SHP77 (cell line): ENCODE measurements around the gene GFM1.

Experiments used
- DNase-seq, 2 experiments: peaks; one replicate each; lab custom pipeline; 2025; lab: John Stamatoyannopoulos, UW

Gene GFM1

DNA sequence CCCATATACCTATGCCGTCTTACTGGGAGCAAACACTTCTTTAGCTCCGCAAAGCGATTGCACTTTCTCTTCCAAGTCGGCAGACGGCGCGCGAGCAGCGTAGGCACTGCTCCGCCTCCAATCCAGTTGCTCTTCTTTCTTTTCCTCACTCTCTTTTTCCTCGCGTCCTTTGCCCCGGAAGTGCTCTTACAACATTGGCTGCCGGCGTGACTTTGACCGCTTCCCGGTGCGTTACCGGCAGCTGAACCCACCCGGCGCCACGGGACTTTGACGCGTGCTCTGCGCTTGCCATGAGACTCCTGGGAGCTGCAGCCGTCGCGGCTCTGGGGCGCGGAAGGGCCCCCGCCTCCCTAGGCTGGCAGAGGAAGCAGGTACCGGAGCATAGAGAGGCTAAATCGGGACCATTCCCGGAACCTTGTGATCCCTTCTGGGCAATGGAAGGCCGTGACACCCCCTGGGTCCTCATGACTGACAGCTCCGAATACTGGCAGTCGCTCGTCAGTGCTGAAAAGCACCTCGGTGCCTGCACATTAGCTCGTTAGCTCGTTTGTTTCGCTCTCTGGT, at the start of gene GFM1:
TSS of gene GFM1 (plus strand) at position 183 of the 564 bp plus-strand sequence. CDS start at position 291, 108 bp downstream.
- peak; percentile 97 to 98 for DNase-seq

DNA sequence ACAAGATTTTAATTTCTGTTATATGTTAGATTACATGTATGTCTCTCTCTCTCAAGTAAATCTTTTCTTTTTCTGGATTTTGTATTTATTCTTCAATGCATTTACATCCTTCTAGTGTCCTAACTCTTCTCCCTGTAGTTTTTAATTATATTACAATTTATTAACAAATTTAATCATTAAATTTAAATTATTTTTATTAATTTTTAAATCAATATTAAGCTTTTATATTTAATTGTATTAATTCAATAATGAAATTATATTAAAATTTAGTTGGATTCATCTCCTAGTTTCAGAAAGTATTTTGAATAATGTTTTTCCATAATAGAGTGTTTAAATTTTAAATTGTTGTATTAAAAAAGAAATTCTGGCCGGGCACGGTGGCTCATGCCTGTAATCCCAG, 43.5 kb upstream of the GFM1 start:
- DNase-seq: no peak

DNA sequence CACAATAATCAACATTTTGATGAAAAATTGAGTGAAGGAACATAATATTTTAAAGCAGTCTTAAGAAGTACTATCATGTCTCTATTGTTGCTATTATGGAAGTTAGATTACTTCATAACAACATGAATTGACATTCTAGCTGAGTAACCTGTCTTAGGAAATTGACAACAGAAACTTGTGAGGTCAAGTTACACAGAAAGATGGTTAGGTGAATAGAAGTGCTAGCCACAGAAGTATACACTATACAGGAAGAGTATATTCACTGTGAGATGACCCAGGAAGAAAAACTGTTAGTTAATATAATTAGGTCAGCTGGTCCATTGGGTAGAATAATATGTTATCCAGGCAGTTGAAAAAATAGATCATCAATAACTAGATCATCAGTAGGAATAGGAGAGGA, 42.1 kb upstream of the GFM1 start:
- DNase-seq: no peak

DNA sequence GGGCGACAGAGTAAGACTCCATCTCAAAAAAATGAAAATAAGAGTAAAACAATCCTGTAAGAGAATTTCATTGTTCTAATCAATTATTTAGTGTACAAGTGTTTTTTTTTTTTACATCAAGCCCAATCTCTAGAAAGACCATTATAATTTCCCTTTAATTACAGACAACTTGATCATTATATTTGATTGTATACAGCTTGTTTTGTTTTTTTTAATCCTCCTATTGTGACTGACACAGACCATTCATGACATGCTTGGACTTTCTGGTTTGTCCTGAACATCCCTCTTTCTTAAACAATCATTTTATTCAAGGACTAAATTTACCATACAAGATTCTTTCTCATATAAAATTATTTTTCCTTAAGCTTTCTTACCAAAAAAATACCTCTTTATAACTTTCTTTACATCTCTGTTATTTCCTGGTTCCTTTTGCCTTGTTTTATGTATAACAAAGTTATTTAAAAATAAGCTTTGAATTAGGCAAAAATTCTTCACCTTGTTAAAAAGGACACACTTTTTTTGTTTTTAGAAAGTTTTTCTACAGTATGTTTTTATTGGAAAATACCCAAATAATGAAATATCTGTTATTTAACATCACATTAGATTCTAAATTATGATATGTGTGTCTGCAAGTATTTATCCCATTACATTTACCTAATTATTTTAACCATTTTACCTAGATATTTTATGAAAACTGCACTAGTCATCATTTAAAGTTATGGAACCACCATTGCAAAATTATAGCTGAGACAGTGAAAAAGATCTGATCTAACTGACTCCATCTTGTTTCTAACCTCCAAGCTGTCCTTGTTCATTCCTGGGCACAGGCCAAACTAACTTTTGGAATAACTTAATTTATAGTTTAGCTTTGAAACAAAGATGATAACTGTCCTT, 26.1 kb upstream of the GFM1 start:
- DNase-seq: no peak

DNA sequence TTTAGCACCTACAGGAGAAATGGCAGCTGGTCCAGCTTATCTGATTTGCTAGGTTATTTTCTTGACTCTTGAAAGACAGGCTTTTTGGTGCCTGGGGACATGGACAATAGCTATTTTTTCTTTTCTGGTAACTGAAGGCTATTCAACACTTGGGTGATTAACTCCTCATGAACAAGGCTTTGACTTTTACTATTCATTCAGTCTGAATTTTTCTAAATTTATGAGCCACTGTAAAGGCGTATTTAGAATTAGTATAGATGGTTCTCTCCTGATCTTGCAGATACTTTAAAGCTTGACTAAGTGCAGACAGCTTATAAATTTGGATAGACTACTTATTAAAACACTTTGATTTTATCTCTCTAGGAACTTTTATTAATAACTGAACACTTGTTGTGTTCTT, 18.4 kb upstream of the GFM1 start:
- DNase-seq: no peak

DNA sequence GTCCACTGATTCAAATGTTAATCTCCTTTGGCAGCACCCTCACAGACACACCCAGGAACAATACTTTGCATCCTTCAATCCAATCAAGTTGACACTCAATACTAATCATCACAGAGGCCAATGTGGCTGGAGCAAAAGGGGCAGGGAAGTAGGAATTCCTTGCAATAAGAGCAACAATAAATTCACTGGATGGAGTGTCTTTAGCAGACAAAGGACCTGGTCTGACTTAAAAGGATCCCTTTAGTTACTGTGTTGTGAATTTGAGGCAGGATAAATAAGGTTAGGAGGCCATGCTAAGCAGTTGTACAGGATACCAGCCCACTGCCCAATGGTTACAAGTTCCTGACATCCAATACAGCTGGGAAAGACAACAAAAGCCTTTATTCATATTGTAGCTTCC, 12.3 kb upstream of the GFM1 start:
- DNase-seq: no peak

DNA sequence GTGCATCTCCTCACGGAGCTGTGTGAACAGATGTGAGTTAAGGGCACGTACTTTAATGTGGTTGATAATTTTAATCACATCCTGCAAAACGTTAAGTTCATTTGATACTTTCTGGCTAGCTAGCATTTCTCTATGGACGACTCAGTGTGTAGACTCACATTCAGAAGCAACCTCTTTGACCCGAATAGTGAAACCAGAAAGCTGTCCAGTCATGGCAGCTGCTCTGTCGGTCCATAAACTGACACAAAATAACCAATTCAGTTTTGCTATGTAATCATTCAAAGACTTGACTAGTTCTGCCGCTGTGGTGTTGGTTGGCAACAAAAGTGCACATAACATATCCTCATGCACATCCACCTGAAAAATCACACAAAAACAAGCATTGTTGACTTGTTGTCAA, 3.7 kb upstream of the GFM1 start:
- DNase-seq: no peak

DNA sequence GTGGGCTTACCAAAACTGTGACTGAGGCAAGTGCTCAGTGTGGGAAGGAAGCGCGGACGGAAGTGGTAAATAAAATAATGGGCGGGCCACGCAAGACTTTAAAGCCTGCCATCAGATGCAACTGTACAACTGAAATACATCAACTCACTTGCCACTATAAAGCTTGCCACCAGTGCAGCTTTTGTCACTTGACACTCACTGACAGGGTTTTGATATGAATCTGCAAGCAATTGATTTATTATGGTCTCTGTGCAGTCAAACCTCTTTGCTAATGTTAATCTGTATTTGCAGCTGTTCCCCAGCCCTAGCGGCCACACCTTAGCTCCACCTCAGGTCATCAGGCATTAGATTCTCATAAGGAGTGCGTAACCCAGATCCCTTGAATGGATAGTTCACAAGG, 2.3 kb upstream of the GFM1 start:
- DNase-seq: no peak

DNA sequence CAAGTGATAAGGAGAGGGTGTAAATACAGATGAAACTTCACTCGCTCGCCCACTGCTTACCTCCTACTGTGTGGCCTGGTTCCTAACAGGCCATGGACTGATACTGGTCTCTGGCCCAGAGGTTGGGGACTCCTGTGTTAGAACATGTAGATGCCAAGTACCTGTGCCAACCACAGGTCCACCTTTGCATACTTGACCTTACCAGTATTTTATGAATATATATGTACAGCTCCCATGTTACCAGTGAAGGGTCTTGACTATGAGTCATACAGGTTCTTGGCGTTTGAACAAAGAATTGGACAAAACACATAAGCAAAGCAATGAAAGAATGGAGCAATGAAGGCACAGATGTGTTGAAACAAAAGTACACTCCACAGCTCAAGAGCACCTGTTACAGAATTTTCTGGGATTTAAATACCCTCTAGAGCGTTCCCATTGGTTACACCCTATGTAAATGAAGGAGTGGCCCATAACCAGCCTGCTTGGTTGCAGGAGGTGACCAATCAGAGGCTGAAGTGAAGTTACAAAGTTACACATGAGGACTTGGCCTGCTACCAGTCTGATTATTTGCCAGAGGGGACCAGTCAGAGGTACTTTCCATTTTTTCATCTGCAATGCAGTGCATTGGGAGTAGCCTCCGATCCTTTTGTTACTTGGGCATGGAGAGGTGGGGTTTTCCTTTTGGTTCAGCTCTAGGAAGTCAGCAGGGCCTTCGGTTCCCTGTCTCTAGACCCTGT, 1.7 kb upstream of the GFM1 start:
- no peak for DNase-seq

DNA sequence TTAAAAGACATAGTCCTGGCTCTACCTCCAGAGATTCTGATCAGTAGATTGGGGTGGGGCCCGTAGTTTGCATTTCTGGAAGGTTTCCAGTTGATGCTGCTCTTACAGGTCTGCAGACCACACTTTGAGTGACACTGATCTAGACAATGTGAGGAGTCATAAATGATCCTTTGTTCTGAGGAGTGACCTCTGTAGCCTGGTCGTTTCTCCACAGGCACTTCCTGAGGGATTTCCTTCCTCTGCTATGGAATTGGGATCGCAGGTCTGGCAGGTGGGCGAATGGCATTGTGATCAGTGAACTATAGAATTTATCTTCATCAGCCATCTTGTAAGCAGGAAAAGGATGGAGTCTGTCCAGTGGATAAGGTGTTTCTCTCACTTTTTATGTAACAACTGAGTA, 5.5 kb downstream of the GFM1 start:
- DNase-seq: no peak

DNA sequence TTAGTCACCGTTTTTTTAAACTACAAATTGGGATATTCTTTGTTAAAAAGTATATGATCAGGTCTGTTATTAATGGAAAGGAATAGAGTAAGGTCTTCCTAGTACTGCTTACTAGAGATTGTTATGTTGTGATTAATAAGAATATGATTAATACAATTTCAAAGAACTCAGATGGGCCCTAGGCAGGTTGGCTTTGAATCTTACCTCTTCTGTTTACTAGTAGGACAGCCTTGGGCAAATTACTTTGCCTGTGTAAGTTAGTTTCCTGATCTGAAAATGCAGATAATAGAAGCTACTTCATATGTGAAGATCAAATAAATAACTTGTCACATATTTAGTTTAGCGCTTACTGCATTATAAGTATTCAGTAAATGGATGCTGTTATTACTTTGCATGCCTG, 6.9 kb downstream of the GFM1 start:
- no peak for DNase-seq

DNA sequence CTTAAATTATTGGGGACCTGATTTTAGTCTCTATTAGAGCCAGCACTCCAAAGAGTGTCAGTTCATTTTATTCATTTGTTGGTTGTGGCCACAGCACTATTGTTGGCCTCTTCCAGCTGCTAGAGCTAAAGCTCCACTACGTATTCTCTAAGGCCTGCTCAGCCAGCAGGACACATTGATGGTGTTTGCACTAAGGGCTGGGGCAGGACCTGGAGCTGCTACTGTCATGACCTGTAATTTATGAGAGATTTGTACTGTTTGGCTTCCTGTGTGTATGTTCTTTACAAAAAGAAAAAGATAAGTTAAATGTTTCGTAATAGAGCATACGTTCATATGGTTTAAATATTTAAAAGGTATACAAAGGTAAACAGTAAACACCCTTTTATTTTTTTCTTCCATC, 8.1 kb downstream of the GFM1 start:
- DNase-seq: no peak

DNA sequence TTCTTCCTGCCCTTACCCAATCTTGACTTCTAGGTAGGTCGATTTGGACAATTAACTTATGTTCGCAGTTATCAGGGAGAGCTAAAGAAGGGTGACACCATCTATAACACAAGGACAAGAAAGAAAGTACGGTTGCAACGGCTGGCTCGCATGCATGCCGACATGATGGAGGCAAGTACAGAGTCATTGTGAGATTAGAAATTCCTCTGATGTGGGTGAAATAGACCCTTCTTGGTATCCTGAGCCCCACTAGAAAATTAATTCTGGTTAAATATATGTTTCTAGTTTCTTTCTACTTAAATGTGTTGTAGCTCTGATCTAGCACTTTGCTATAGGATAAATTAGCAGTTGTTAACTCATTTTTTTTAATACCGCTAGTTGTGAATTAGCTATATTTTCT, 14.6 kb downstream of the GFM1 start:
- no peak for DNase-seq

DNA sequence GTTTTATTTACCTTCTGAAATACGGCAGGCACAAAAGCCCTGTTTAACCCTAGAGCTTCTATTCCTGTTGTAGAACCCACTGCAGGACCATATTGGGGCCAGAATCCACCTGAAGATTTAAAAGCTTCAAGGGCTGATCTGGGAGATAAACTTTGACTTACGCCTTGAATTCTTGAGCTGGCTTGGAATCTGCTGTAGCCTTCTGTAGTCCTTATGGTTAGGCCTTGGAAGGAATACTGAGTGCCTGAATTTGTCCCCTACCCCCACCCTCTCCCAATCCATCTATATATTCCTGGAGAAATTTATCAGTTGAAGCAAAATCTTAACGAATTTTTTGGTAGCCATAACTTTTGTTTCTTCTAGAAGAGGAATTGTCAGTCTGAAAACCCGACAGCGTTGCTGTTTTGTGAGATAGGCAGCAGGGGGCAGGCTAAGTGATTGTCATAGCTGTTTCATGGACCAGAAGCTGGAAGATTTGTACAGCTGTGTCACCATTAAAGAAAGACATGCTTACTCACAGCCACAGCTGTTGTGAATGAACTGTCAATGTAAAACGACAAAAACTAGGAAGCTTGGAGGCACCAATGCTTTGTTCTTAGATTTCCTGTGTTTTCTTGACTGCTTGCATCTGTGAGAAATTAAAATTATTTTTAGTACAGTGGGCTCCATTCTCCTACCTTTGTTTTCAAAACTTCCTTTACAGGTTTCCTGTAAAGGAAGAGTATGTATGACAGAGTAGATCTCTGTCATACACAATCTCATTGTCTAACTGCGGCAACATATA, 15.3 kb downstream of the GFM1 start:
- DNase-seq: peak; percentile 36 to 45

DNA sequence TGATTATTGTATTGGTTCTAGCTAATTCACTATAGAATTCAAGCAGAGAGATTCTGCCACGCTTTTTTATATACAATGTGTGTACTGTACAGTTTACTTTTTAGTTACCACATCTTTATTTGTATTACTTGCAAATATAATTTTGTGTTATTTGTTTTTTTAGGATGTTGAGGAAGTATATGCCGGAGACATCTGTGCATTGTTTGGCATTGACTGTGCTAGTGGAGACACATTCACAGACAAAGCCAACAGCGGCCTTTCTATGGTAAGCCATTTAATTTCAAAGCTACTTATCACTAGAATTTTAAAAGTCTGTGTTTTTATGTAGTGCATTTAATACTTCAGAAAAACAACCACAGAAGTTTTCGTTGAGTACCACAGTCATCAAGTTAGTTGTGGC, 16.4 kb downstream of the GFM1 start:
- no peak for DNase-seq

DNA sequence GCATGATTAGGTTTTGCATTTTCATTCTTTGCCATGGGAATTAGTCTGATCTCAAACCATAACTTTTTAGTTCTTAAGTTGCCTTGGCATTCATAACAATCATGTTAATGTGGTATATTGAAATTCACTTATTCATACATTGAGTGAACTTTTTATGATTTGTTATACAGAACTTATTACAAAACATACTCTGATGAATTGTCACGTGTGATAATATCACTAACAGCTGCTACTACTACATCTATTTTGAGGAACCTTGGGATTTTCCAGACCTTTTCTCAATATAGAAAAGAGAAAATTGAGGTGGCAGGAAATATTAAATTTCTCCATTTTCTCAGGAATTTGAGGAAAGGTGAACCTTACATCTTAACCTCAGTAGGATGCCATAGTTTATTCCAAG, 18.9 kb downstream of the GFM1 start:
- DNase-seq: no peak

DNA sequence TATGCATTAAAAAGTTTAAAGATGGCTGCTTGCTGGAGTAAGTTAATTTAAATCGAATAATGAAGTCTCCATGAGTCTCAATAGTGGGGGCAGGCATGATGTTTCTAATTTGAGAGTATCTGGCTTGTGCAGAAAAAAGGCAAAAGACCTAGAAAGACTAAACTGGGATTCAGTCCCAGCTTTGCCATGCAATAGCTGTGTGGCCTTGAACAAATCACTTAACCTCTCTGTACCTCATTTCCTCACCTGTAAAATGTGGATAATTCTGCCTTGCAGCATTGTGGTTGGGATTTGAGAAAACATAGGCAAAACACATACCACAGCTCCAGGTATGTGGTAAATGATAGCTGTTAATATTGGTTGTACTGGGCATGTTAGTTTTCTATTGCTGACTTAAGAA, 19.5 kb downstream of the GFM1 start:
- no peak for DNase-seq

DNA sequence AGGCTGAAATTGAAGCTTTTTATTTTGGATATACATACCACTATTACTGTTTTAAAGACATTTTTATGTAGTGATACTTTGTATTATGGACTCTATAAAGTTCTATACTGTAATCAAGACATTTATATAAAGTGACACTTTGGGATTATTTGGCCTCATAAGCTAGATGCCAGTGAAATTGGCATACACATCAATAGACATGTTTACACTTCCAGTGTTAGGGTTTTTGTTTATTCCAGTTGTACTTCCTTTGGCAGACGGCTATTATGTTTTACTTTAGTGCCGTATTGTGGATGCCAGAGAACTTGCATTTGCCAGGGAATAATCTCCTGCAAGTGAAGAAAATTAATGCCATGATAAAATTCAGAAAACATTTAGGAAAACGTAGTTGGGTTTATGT, 22.1 kb downstream of the GFM1 start:
- DNase-seq: no peak

DNA sequence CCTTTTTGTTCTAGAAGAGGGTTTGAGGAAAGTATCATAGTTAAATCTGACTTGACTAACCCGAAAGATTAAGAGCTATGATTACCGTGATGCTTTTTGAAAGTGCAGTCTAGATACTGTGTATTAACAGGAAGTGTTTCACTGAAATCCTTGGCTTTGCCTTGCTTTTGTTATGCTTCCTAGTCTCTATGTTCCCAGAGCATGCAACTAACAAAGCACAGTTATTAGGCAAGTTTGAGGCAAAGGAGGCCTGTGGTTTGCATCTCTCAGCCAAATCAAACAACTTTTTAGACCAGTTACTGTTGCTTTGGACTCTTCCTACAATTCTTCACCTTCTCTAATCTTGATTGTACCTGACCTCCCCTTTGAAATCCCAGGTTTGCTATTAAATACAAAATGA, 24.2 kb downstream of the GFM1 start:
- DNase-seq: no peak

DNA sequence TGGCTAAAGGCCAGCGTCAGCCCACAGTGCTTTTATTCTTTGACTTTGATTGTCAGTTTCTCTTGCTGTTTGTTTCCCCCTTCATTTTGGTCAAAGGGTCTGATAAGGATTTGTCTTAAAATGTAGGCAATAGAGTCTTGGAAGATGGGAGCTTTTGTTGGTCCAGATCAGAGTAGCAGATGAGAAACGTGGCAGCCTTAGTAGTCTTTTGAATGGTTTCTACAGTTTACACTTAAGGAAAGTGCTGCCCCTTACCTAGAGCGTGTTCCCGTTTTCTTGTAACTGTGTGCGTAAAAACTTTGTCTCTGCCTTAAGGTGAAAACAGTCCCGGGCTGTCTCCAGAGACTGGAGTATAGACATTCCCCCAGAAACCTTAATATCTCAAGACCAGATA, 27.5 kb downstream of the GFM1 start:
- no peak for DNase-seq

DNA sequence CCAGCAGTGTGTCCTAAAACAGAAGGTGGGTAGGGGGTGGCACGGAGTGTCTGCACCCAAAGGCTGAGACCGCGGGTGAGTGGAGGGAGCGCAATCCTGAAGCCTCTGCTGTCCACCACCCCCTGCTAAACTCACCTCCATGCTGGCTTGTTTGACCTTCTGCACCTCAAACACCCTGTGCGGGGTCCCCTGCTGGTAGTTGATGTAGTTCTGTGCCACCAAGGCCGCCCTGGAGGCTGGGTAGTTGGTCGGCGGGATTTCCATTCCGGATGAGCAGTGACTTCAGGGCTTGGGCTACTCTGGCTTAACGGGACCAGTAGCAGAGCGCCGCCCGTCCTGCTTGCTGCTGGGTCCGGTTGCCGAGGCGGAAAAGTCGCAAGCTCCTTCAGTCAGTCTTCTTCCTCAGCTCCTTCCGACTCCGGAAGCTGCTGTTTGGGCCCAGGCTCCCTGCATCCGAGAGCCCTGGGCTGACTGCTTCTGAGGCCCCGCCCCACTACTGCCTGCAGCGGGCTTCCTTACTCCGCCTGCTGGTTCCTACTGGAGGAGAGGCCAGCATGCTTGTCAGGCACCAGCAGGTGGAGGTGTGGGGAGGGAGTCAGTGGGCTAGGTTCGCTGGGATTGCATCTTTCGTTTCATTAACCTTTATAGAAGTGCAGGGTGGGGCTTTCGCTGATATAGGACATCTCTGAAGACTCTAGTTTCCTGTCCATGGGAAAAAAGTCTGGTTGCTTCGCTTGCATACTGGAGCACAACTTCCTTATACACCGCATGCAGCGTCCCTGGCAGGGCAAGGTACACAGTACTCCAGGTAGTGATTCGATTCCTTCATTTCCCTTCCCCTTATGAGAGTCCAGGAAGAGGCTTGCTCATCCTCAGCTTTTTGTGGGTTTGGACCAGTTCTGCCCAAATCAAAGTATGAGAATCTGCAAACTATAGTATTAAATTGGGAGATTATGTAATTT, 28.2 kb downstream of the GFM1 start, which contains the start of gene LXN:
TSS of gene LXN (minus strand) at position 434 of the 962 bp plus-strand sequence. CDS start at position 264, 170 bp downstream.
- DNase-seq: no peak
